Memory B cell (primary cell): Measurements from ENCODE around the gene RHEBL1.

ENCODE experiments used
- ATAC-seq: fragments of 150-1000 bp; cut with Tn5 transposase; 2 replicates; pipeline ENCODE4 v1.10.0; 2021; ENCODE audit warnings: low read depth, mild to moderate bottlenecking, moderate library complexity
- DNase-seq, 2 donors: peaks; one replicate each; pipeline ENCODE4 v3.0.0; 2022; ENCODE audit warnings: low spot score in 2 of 2
- H3K27ac Mint-ChIP-seq: one replicate; pipeline ENCODE4 v1.8.0; 2022; ENCODE audit warnings: mild to moderate bottlenecking, moderate library complexity, mixed read lengths
- H3K27me3 Mint-ChIP-seq: one replicate; pipeline ENCODE4 v1.8.0; 2022; ENCODE audit warnings: mixed read lengths
- H3K36me3 Mint-ChIP-seq: one replicate; pipeline ENCODE4 v1.8.0; 2022; ENCODE audit warnings: mild to moderate bottlenecking, mixed read lengths
- H3K4me1 Mint-ChIP-seq: one replicate; pipeline ENCODE4 v1.8.0; 2022; ENCODE audit warnings: mixed read lengths
- H3K4me3 Mint-ChIP-seq: one replicate; pipeline ENCODE4 v1.8.0; 2022; ENCODE audit warnings: mild to moderate bottlenecking, moderate library complexity, mixed read lengths
- H3K9me3 Mint-ChIP-seq: one replicate; pipeline ENCODE4 v1.8.0; 2022; ENCODE audit warnings: mixed read lengths

Gene RHEBL1

GRCh38 chr12:49093792-49094159 is 24.0 kb upstream of the RHEBL1 start:
- Mint-ChIP-seq H3K27ac (no peak overlapping the region), H3K9me3 (no peaks in the 10 kb centered on the region), H3K4me3 (no peak overlapping the region), H3K36me3 (peaks cover 12% of the 10 kb centered on the region), H3K27me3 (peaks cover 22% of the 10 kb centered on the region), H3K4me1 (peaks cover 31% of the 10 kb centered on the region)
- ATAC-seq (no peak), DNase-seq (no peak)

- H3K4me1 Mint-ChIP-seq, result peaks cover 38% of the 10 kb centered on the region
- no peak overlapping the region for H3K4me3 Mint-ChIP-seq
- peaks cover 26% of the 10 kb centered on the region for H3K27me3 Mint-ChIP-seq
- H3K27ac Mint-ChIP-seq, result no peak overlapping the region
- peaks cover 9% of the 10 kb centered on the region for H3K36me3 Mint-ChIP-seq
- no peak for DNase-seq
- H3K9me3 Mint-ChIP-seq, result no peaks in the 10 kb centered on the region
- no peak for ATAC-seq
Observed at GRCh38 chr12:49092816-49093406, 23.1 kb upstream of the RHEBL1 start.

- no peaks in the 10 kb centered on the region for H3K9me3 Mint-ChIP-seq
- no peak overlapping the region for H3K4me3 Mint-ChIP-seq
- H3K36me3 Mint-ChIP-seq, result peaks cover 9% of the 10 kb centered on the region
- peak; percentile 52 to 64 for DNase-seq
- H3K4me1 Mint-ChIP-seq, result peaks cover 38% of the 10 kb centered on the region
- peak; percentile 37 for ATAC-seq
- peaks cover 26% of the 10 kb centered on the region for H3K27me3 Mint-ChIP-seq
- H3K27ac Mint-ChIP-seq, result peak overlapping the region; percentile 62
Observed at GRCh38 chr12:49092086-49092815, 22.5 kb upstream of the RHEBL1 start.

- Mint-ChIP-seq H3K27me3 (peaks cover 26% of the 10 kb centered on the region), H3K9me3 (no peaks in the 10 kb centered on the region), H3K27ac (peak overlapping the region; percentile 62), H3K4me3 (no peak overlapping the region), H3K4me1 (peaks cover 38% of the 10 kb centered on the region), H3K36me3 (peaks cover 8% of the 10 kb centered on the region)
- DNase-seq (no peak), ATAC-seq (no peak)
Observed at GRCh38 chr12:49091836-49092085, 22.0 kb upstream of the RHEBL1 start.

- DNase-seq, result peak in 1 of 2 donors; percentile 29
- peak overlapping the region; percentile 62 for H3K27ac Mint-ChIP-seq
Observed at GRCh38 chr12:49091056-49091835, 21.5 kb upstream of the RHEBL1 start.

GRCh38 chr12:49089821-49090773 is 20.3 kb upstream of the RHEBL1 start:
- DNase-seq (peak in 1 of 2 donors; percentile 58), ATAC-seq (peak; percentile 37)
- Mint-ChIP-seq H3K9me3 (no peaks in the 10 kb centered on the region), H3K4me1 (peaks cover 36% of the 10 kb centered on the region), H3K27ac (no peak overlapping the region), H3K36me3 (peaks cover under 1% of the 10 kb centered on the region), H3K27me3 (peaks cover 22% of the 10 kb centered on the region), H3K4me3 (peak overlapping the region; percentile 80)

More at GRCh38 chr12:49091056-49091835, 21.5 kb upstream of the RHEBL1 start:
- Mint-ChIP-seq H3K4me3 (peak overlapping the region; percentile 41), H3K4me1 (peaks cover 38% of the 10 kb centered on the region), H3K9me3 (no peaks in the 10 kb centered on the region), H3K27me3 (peaks cover 27% of the 10 kb centered on the region), H3K36me3 (peaks cover 4% of the 10 kb centered on the region)
- no peak for ATAC-seq

- Mint-ChIP-seq H3K27ac (no peak overlapping the region), H3K36me3 (no peaks in the 10 kb centered on the region), H3K4me1 (peaks cover 33% of the 10 kb centered on the region), H3K4me3 (no peak overlapping the region), H3K9me3 (no peaks in the 10 kb centered on the region), H3K27me3 (peaks cover 19% of the 10 kb centered on the region)
- ATAC-seq, result no peak
- DNase-seq, result no peak
Observed at GRCh38 chr12:49088932-49089330, 19.2 kb upstream of the RHEBL1 start.

- H3K27ac Mint-ChIP-seq, result no peak overlapping the region
Observed at GRCh38 chr12:49088150-49088931, 18.6 kb upstream of the RHEBL1 start.

GRCh38 chr12:49086116-49086515 is 16.3 kb upstream of the RHEBL1 start:
- no peaks in the 10 kb centered on the region for H3K36me3 Mint-ChIP-seq
- H3K4me3 Mint-ChIP-seq, result no peak overlapping the region

More at GRCh38 chr12:49088150-49088931, 18.6 kb upstream of the RHEBL1 start:
- ATAC-seq (peak; percentile 85), DNase-seq (peak; percentile 68 to 71)
- Mint-ChIP-seq H3K4me3 (no peak overlapping the region), H3K27me3 (peaks cover 14% of the 10 kb centered on the region), H3K9me3 (no peaks in the 10 kb centered on the region), H3K36me3 (no peaks in the 10 kb centered on the region), H3K4me1 (peaks cover 28% of the 10 kb centered on the region)

GRCh38 chr12:49084438-49084837 is 14.7 kb upstream of the RHEBL1 start:
- no peaks in the 10 kb centered on the region for H3K36me3 Mint-ChIP-seq
- no peak for ATAC-seq

More at GRCh38 chr12:49086116-49086515, 16.3 kb upstream of the RHEBL1 start:
- peaks cover 14% of the 10 kb centered on the region for H3K27me3 Mint-ChIP-seq
- DNase-seq, result no peak
- no peak for ATAC-seq
- peaks cover 19% of the 10 kb centered on the region for H3K4me1 Mint-ChIP-seq
- no peaks in the 10 kb centered on the region for H3K9me3 Mint-ChIP-seq
- H3K27ac Mint-ChIP-seq, result no peak overlapping the region

GRCh38 chr12:49079793-49080192 is 10.0 kb upstream of the RHEBL1 start:
- Mint-ChIP-seq H3K4me3 (no peak overlapping the region), H3K27me3 (peaks cover 6% of the 10 kb centered on the region)
- ATAC-seq, result no peak

More at GRCh38 chr12:49084438-49084837, 14.7 kb upstream of the RHEBL1 start:
- Mint-ChIP-seq H3K27ac (no peak overlapping the region), H3K4me1 (peaks cover 10% of the 10 kb centered on the region), H3K27me3 (peaks cover 12% of the 10 kb centered on the region), H3K9me3 (no peaks in the 10 kb centered on the region), H3K4me3 (no peak overlapping the region)
- DNase-seq, result no peak

GRCh38 chr12:49070971-49071370 is 1.2 kb upstream of the RHEBL1 start:
- H3K4me3 Mint-ChIP-seq, result no peak overlapping the region
- H3K27ac Mint-ChIP-seq, result no peak overlapping the region
- H3K9me3 Mint-ChIP-seq, result no peaks in the 10 kb centered on the region
- DNase-seq (no peak), ATAC-seq (no peak)
- H3K27me3 Mint-ChIP-seq, result no peaks in the 10 kb centered on the region
- no peaks in the 10 kb centered on the region for H3K36me3 Mint-ChIP-seq
- peaks cover 12% of the 10 kb centered on the region for H3K4me1 Mint-ChIP-seq

More at GRCh38 chr12:49079793-49080192, 10.0 kb upstream of the RHEBL1 start:
- Mint-ChIP-seq H3K36me3 (no peaks in the 10 kb centered on the region), H3K27ac (no peak overlapping the region), H3K4me1 (no peaks in the 10 kb centered on the region), H3K9me3 (no peaks in the 10 kb centered on the region)
- no peak for DNase-seq
